Measurements from ENCODE around the gene TMEM87A. TPM values are rescaled to one million over a fixed set of nuclear protein-coding genes. Genes with fewer than 3 reads are reported as not detected.

The TMEM87A gene
- 44.3 and 49.5 TPM in 2 replicates for total RNA-seq

GRCh38 chr15:42272939-42273899, at the start of gene TMEM87A, which contains the start of gene GANC:
TMEM87A (minus strand) TSS chr15:42273433; CDS start chr15:42273398, 35 bp downstream.
GANC (plus strand) TSS chr15:42273201; CDS start chr15:42274482, 1,281 bp downstream.

GRCh38 chr15:42207674-42208579, 65.3 kb downstream of the TMEM87A start, which contains the start of gene VPS39:
VPS39 (minus strand) TSS chr15:42208304; CDS start chr15:42208153, 151 bp downstream.

Other genes with a start within 250 kb of the TMEM87A start
- not detected in 2 replicates for gene PLA2G4D, start 178.9 kb downstream of the TMEM87A start, total RNA-seq
- not detected in 2 replicates for gene PLA2G4F, start 116.8 kb downstream of the TMEM87A start, total RNA-seq
- 29.4 and 40.8 TPM in 2 replicates for gene VPS39, start 65.1 kb downstream of the TMEM87A start, total RNA-seq
- 9.3 and 10.9 TPM in 2 replicates for gene GANC, start 232 bp downstream of the TMEM87A start, total RNA-seq
- gene CAPN3, start 86.1 kb upstream of the TMEM87A start, total RNA-seq = 0.28 and 0.36 TPM in 2 replicates
- 47.7 and 59.2 TPM in 2 replicates for gene ZNF106, start 217.7 kb upstream of the TMEM87A start, total RNA-seq
- gene SNAP23, start 222.2 kb upstream of the TMEM87A start, total RNA-seq = 163 and 184 TPM in 2 replicates